Activated naive CD4-positive, alpha-beta T cell treated with anti-CD3 and anti-CD28 coated beads, Interleukin-2, amount 10 ng/mL, durations not matched to agents 7 days and 5 days (primary cell): ENCODE results near the gene DNMT3A.
"Not testable (repeated sequence)": the region's sequence is repeated elsewhere in the genome, so short reads cannot be mapped to it uniquely, and the experiment has no call there.

Experiments
- CTCF ChIA-PET: fragments of 350-600 bp; sonication (Branson Sonifier 250); formaldehyde crosslinking; loops from one replicate; lab custom pipeline; 2021; ENCODE audit warnings: antibody characterized with exemption; lab: Charles Lee
- DNase-seq: peaks from one replicate; pipeline ENCODE4 v3.0.0-alpha.2; 2020
- H3K27ac Mint-ChIP-seq: one replicate; pipeline ENCODE4 v1.8.0; 2021; ENCODE audit warnings: mild to moderate bottlenecking, moderate library complexity, mixed read lengths
- H3K27me3 Mint-ChIP-seq: one replicate; pipeline ENCODE4 v1.8.0; 2021; ENCODE audit warnings: mild to moderate bottlenecking, mixed read lengths
- H3K36me3 Mint-ChIP-seq: one replicate; pipeline ENCODE4 v1.8.0; 2021; ENCODE audit warnings: mixed read lengths
- H3K4me1 Mint-ChIP-seq: one replicate; pipeline ENCODE4 v1.8.0; 2021; ENCODE audit warnings: mixed read lengths
- H3K4me3 Mint-ChIP-seq: one replicate; pipeline ENCODE4 v1.8.0; 2021; ENCODE audit warnings: mild to moderate bottlenecking, moderate library complexity, mixed read lengths
- H3K9me3 Mint-ChIP-seq: one replicate; pipeline ENCODE4 v1.8.0; 2021; ENCODE audit warnings: mixed read lengths

Gene DNMT3A

DNA sequence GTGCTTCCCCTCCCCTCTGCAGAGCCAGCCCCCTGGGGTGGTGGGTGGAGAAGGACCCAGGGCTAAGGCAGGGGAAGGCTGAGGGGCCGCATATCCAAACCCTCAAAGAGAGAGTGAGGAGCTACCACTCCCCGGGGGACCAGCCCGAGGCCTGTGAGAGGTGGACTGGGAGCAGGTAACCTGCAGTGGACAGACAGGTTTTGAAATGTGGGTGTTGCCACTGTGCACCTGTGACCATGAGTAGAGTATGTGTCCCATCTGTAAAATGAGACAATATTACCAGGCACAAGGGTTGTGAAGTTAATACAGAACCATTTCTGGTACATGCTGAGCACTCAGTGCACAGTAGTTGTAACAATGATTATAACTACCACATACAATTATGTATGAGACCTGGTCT is 122.1 kb downstream of the DNMT3A start:
- H3K27ac Mint-ChIP-seq: no peak overlapping the region
- DNase-seq: no peak
- no peaks in the 10 kb centered on the region for H3K9me3 Mint-ChIP-seq
- H3K4me1 Mint-ChIP-seq: peaks cover 20% of the 10 kb centered on the region
- H3K27me3 Mint-ChIP-seq: peaks cover 8% of the 10 kb centered on the region
- no peaks in the 10 kb centered on the region for H3K36me3 Mint-ChIP-seq
- no peak overlapping the region for H3K4me3 Mint-ChIP-seq
- CTCF ChIA-PET: no interaction called here

DNA sequence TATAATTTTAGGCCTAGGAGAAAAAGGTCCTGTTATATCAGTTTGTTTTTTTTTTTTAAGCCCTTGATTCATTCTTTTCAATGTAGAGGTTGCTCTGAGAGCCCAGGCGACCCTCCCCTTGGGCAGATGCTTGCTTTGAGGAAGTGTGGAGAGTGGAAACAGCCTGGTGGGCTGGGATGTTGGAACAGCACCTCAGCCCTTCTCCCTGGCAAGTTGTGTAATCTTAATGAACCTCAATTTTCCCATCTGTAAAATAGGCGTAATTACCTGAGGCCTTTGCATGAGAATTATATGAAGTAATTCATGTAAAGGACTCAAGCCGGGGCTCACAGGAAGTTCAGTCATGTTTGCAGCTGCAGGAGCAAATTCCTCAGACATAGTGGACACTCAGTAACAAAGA is 123.6 kb downstream of the DNMT3A start:
- Mint-ChIP-seq H3K27ac (peak overlapping the region; percentile 37), H3K4me3 (no peak overlapping the region), H3K27me3 (peaks cover 10% of the 10 kb centered on the region), H3K9me3 (no peaks in the 10 kb centered on the region), H3K4me1 (peaks cover 20% of the 10 kb centered on the region), H3K36me3 (no peaks in the 10 kb centered on the region)
- no peak for DNase-seq
- CTCF ChIA-PET: interaction anchor here (0.7 to 1.1 kb wide), 2 partner anchors 51 to 516 kb away, joined by 3 read pairs; no protein-coding TSS in a partner anchor

DNA sequence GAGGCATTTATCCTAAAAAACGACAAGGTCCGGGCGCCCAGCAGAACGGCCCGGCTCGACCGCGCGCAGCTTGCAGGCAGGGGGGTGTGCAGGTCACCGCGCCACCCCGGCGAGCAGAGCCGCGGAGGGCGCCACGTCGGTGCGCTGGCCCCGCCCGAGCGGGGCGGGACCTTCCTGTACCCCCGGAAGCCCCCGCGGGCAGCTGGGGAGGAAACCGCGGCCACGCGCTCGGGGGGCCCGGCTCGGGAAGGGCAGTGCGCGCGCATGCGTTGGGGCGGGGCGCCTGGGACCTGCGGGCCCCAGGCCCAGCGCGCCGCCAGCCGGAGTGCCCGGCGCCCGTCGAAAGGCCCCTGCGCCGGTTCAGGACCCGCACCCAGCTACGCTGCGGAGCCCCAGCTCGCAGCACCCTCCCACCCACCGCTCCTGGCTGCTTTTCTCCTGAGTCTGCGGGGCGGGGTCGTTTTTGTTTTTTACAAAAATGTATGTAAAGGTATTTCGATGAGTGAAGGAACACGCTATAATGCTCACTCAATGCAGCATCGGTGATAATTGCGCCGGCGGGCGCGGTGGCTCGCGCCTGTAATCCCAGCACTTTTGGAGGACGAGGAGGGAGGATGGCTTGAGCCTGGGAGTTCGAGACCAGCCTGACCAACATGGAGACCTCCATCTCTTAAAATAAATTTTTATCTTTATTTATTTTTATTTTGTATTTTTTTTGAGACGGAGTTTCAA is 125.6 kb downstream of the DNMT3A start:
- H3K27ac Mint-ChIP-seq: peak overlapping the region; percentile 68
- H3K27me3 Mint-ChIP-seq: peaks cover 9% of the 10 kb centered on the region
- no peaks in the 10 kb centered on the region for H3K36me3 Mint-ChIP-seq
- peak; percentile 87 for DNase-seq
- H3K4me3 Mint-ChIP-seq: peak overlapping the region; percentile 68
- CTCF ChIA-PET: interaction anchor here (1.3 kb wide), 1 partner anchor 13 kb away, joined by 4 read pairs; no protein-coding TSS in a partner anchor
- H3K9me3 Mint-ChIP-seq: no peaks in the 10 kb centered on the region
- H3K4me1 Mint-ChIP-seq: peaks cover 14% of the 10 kb centered on the region

DNA sequence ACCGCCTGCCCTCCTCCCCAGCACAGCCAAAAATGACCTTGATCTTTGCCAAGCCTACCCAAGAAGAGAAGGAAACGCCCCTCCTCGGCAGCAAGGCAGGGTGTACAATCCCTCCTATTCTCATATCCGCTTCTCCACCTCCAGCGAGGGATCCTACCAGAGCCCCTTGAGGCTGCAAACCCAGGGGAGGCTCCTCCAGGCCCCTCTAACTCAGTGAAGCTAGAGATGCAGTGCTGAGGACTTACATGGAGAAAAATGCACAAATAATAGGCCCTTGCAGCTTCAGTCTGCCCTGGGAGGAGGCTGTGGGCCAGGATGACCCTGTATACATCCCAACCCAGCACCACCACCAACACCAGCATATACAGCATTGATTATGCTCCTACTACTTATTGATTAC is 126.5 kb downstream of the DNMT3A start:
- peaks cover 6% of the 10 kb centered on the region for H3K27me3 Mint-ChIP-seq
- H3K4me1 Mint-ChIP-seq: peaks cover 23% of the 10 kb centered on the region
- CTCF ChIA-PET: interaction anchor here (1.3 kb wide), 1 partner anchor 14 kb away, joined by 4 read pairs; no protein-coding TSS in a partner anchor
- DNase-seq: no peak
- no peaks in the 10 kb centered on the region for H3K9me3 Mint-ChIP-seq
- H3K4me3 Mint-ChIP-seq: peak overlapping the region; percentile 60
- no peak overlapping the region for H3K27ac Mint-ChIP-seq
- no peaks in the 10 kb centered on the region for H3K36me3 Mint-ChIP-seq

DNA sequence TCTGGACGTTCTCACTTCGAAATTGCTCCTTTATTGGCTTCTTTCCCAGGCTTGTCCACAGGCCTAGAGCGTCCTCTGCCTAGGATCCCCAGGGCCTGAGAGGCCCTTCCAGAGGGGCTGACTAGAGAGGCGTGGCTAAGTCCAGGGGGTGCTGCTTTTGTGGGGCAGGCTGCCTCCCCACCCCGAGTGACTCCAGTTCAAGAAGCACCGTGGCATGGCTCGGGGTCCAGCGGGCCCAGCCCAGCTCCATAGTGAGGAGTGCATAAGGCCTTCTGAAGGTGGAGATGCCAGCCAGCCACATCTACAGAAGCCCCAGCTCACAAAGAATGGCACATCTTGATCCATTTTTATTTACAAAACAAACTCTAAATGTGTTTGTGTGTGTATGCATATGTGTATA is 128.5 kb downstream of the DNMT3A start:
- Mint-ChIP-seq H3K27me3 (peaks cover 4% of the 10 kb centered on the region), H3K27ac (no peak overlapping the region)

DNA sequence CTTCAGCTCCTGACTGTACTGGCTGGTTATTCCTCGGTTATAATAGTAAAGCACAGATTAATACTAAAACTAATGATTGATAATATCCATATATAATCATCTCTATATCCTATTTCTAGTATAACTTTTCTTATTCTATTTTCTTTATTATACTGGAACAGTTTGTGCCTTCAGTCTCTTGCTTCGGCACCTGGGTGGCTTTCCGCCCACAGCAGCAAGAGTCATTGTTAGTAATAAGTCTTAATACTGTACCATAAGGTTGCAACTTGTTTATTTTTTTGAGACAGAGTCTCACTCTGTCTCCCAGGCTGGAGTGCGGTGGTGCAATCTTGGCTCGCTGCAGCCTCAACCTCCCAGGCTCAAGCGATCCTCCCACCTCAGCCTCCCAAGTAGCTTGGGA is 130.8 kb downstream of the DNMT3A start:
- peaks cover 28% of the 10 kb centered on the region for H3K4me1 Mint-ChIP-seq
- H3K27ac Mint-ChIP-seq, H3K27me3 Mint-ChIP-seq, H3K36me3 Mint-ChIP-seq, H3K9me3 Mint-ChIP-seq, H3K4me3 Mint-ChIP-seq, DNase-seq: not testable (repeated sequence)
- CTCF ChIA-PET: interaction anchor here (0.7 to 0.9 kb wide), 2 partner anchors 31 to 404 kb away, joined by 3 read pairs; no protein-coding TSS in a partner anchor

More for the DNA sequence above, 128.5 kb downstream of the DNMT3A start:
- no peak for DNase-seq
- Mint-ChIP-seq H3K36me3 (no peaks in the 10 kb centered on the region), H3K4me1 (peaks cover 32% of the 10 kb centered on the region), H3K9me3 (no peaks in the 10 kb centered on the region), H3K4me3 (no peak overlapping the region)
- CTCF ChIA-PET: no interaction called here

DNA sequence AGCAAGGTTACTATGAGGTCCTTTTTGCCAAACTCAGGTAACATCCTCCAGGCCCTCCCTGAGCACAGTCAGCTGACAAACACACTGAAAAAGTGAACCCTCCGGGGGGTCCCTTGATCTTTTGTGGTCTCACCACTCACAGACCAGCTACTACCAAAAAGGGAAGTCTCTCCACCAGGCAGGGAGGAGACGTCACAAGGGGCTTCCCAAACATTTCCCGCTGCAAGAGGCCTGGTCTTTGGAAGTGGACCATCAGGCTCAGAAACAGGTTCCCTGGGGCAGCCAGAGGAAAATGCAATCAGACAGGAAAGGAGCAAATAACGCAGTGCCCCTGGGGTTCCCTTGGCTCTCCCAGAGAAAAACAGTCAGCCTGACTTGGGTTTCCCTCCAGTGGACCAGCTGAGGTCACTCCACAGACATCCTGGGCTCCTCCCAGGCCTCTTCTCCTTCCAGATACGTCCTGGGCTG is 134.6 kb downstream of the DNMT3A start:
- H3K9me3 Mint-ChIP-seq: no peaks in the 10 kb centered on the region
- no peak overlapping the region for H3K4me3 Mint-ChIP-seq
- H3K27me3 Mint-ChIP-seq: peaks cover 4% of the 10 kb centered on the region
- H3K27ac Mint-ChIP-seq: no peak overlapping the region
- no peaks in the 10 kb centered on the region for H3K36me3 Mint-ChIP-seq
- CTCF ChIA-PET: interaction anchor here (1.4 kb wide), 1 partner anchor 11 kb away, joined by 8 read pairs; no protein-coding TSS in a partner anchor
- peaks cover 33% of the 10 kb centered on the region for H3K4me1 Mint-ChIP-seq
- DNase-seq: no peak

DNA sequence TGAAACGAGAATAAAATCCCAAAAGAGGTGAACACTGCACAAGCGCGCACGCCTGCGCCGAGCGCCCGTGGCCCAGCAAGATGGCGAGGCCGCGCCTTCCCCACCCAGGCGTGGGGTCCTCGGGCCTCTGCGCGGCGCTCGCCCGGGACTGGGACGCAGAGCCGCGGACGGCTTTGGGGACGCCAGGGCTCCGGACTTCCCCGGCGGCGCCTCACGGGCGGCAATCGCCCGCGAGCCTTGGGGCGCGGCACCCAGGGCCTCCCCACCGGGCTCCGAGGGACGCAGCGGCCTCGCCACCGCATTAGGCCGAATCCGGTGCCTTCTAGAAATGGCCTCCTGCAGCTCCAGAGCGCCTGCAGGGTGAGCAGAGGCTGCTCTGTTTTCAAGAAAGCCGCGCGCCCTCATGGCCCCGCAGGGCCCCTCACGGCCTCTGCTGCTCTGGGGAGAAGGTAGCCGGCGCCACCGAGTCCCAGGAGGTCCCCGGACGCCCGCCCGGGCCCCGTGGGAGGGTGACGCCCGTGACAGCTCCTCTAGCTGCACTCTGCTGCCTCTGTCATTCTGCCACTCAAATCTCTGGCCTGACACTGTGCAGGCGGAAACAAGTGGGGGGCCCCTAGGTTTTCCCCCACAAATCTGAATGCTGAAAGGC is 137.4 kb downstream of the DNMT3A start:
- Mint-ChIP-seq H3K4me3 (no peak overlapping the region), H3K27ac (no peak overlapping the region), H3K9me3 (no peaks in the 10 kb centered on the region), H3K4me1 (peaks cover 22% of the 10 kb centered on the region), H3K36me3 (no peaks in the 10 kb centered on the region), H3K27me3 (peaks cover 21% of the 10 kb centered on the region)
- DNase-seq: no peak
- CTCF ChIA-PET: interaction anchor here (0.5 kb wide), 1 partner anchor 24 kb away, joined by 3 read pairs; no protein-coding TSS in a partner anchor

DNA sequence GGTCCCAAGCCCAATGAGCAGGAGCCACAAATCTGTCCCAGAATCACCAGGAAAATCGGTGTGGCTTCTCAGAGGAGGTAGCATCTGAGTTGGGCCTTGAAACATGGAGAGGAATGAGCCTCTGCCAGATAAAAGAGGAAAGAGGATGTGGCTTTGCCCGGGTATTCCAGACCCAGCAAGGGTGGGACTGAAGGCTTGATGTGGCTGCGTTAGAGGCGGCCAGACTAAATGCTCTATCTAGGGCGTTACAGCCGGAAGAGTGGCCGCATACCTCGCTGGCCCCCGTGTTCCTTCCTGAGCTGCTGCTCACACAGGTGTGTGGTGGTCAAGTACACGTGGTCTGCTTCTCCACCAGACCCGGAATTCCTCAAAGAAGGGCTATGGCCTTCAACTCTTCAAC is 139.4 kb downstream of the DNMT3A start:
- Mint-ChIP-seq H3K4me1 (peaks cover 22% of the 10 kb centered on the region), H3K27ac (no peak overlapping the region), H3K4me3 (no peak overlapping the region), H3K36me3 (no peaks in the 10 kb centered on the region), H3K27me3 (peaks cover 34% of the 10 kb centered on the region), H3K9me3 (no peaks in the 10 kb centered on the region)
- no peak for DNase-seq
- CTCF ChIA-PET: interaction anchor here (1.0 kb wide), 1 partner anchor 36 kb away, joined by 3 read pairs; no protein-coding TSS in a partner anchor

DNA sequence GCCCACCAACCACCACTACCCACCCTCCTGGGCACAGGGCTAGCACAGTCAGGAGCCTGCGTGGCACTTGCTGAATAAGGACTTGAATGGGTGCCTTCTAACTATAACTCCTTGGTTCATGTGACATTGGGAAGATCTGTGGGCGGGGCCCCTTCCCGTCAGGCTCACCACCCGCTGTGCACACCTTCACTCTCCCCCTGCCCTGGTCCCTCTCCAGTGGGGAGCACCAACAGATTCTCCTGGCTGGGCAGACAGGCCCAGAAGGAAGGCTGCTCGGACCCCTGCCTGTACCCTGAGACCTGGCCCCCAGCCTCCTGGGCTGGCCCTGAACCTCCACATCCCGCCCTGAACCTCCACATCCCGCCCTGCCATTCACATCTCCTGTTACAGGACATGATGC is 139.9 kb downstream of the DNMT3A start:
- CTCF ChIA-PET: no interaction called here
- no peaks in the 10 kb centered on the region for H3K9me3 Mint-ChIP-seq
- H3K4me3 Mint-ChIP-seq: no peak overlapping the region
- H3K27me3 Mint-ChIP-seq: peaks cover 36% of the 10 kb centered on the region
- H3K27ac Mint-ChIP-seq: no peak overlapping the region
- H3K36me3 Mint-ChIP-seq: no peaks in the 10 kb centered on the region
- DNase-seq: no peak
- peaks cover 19% of the 10 kb centered on the region for H3K4me1 Mint-ChIP-seq

DNA sequence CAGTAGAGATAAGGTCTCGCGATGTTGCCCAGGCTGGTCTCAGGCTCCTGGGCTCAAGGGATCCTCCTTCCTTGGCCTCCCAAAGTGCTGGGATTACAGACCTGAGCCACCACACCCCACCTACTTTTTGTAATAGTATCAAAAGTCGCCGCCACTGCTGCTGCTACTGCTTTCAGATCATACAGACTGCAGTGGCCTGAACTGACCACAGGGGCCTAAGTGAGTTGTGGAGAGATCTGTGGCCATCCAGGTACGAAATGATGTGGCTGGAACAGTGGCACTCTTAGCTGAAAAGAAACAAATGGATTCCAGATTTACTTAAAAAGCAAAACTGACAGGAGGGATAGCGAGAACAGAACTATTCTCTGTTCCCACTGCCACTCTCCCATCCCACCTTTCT is 140.5 kb downstream of the DNMT3A start:
- no peak for DNase-seq
- H3K4me3 Mint-ChIP-seq: no peak overlapping the region
- H3K4me1 Mint-ChIP-seq: peaks cover 19% of the 10 kb centered on the region
- no peak overlapping the region for H3K27ac Mint-ChIP-seq
- H3K27me3 Mint-ChIP-seq: peaks cover 39% of the 10 kb centered on the region
- no peaks in the 10 kb centered on the region for H3K9me3 Mint-ChIP-seq
- H3K36me3 Mint-ChIP-seq: no peaks in the 10 kb centered on the region
- CTCF ChIA-PET: no interaction called here

DNA sequence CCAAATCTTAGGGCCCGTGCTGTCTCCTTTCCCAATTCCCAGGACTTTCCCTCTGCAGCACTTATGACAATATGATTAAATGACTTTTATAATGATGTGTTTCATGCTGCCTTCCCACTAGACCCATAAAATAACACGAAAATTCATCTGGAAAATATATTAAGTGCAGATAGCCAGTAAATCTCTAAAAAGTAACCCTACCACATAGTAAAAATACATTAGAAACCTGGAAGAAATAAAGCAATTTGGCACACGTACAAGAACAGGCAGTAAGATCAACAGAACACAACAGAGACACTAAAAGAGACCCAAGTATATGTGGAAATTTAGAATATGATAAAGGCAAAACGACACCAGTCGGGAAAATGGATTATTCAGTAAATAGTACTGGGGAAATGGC is 143.1 kb downstream of the DNMT3A start:
- DNase-seq: no peak
- CTCF ChIA-PET: no interaction called here
- H3K27me3 Mint-ChIP-seq: peaks cover 48% of the 10 kb centered on the region
- peaks cover 19% of the 10 kb centered on the region for H3K4me1 Mint-ChIP-seq
- H3K36me3 Mint-ChIP-seq: no peaks in the 10 kb centered on the region
- no peak overlapping the region for H3K27ac Mint-ChIP-seq
- no peaks in the 10 kb centered on the region for H3K9me3 Mint-ChIP-seq
- H3K4me3 Mint-ChIP-seq: no peak overlapping the region

DNA sequence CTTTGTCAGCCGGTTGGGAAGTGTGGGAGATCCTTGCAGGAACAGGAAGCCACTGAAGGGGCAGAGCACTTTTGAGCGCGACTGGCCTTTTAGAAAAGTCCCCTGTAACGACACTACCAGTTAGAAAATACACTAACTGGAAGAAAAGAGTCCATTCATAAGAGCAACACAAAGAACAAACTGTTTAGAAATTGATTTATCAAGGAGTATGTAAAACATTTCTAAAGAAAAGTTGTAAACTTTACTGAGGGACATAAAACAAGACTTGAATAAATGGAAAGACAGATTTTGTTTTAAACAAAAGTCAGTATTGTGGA is 143.6 kb downstream of the DNMT3A start:
- peaks cover 15% of the 10 kb centered on the region for H3K4me1 Mint-ChIP-seq
- H3K27me3 Mint-ChIP-seq: peaks cover 48% of the 10 kb centered on the region
- H3K9me3 Mint-ChIP-seq: no peaks in the 10 kb centered on the region
- no peak overlapping the region for H3K27ac Mint-ChIP-seq
- CTCF ChIA-PET: interaction anchor here (1.0 to 4.1 kb wide), 2 partner anchors 33 to 223 kb away, joined by 4 to 64 read pairs; no protein-coding TSS in a partner anchor
- DNase-seq: no peak
- H3K4me3 Mint-ChIP-seq: no peak overlapping the region
- H3K36me3 Mint-ChIP-seq: no peaks in the 10 kb centered on the region

DNA sequence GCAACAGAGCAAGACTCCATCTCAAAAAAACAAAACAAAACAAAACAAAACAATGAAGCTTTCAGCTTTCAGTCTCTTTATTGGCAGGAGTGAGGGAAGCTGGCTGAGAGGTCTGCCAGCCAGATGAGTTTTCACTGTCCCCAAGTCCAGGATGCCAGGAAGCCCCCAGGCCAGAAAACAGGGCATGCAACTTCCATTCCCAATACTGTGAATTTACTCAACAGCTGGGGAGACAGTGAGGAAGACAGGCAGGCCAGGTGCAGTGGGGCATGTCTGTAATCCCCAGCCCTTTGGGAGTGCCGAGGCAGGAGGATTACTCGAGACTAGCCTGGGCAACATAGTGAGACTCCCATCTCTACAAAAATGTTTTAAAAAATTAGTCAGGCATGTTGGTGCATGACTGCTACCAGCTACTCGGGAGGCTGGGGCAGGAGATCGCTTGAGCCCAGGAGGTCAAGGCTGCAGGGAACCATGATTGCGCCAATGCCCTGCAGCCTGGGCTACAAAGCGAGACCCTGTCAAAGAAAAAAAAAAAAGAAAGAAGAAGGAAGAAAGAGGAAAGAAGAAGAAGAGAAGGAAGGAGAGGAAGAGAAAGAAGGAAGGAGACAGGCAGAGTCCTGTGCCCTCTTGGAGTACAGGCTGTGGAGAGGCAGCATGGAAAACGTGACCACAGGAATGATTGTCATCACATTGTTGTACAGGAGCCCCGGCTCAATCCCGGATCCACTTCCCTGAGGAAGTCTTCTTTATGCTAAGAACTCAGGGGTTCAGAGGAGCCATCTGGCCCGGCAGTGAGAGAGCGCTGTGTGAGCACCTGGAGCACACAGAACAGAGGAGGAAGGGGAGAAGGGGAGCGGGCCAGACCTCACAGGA is 144.2 kb downstream of the DNMT3A start:
- peaks cover 13% of the 10 kb centered on the region for H3K4me1 Mint-ChIP-seq

More for the DNA sequence above, 144.2 kb downstream of the DNMT3A start:
- no peak overlapping the region for H3K4me3 Mint-ChIP-seq
- CTCF ChIA-PET: interaction anchor here (0.9 to 4.1 kb wide), 5 partner anchors 13 to 776 kb away, joined by 3 to 64 read pairs (median 4); no protein-coding TSS in a partner anchor
- peaks cover 48% of the 10 kb centered on the region for H3K27me3 Mint-ChIP-seq
- H3K36me3 Mint-ChIP-seq: no peaks in the 10 kb centered on the region
- no peaks in the 10 kb centered on the region for H3K9me3 Mint-ChIP-seq
- no peak for DNase-seq
- H3K27ac Mint-ChIP-seq: no peak overlapping the region
